Measurements from ENCODE around the gene RAD23B. TPM values are rescaled to one million over a fixed set of nuclear protein-coding genes. Genes with fewer than 3 reads are reported as not detected.

The RAD23B gene
- total RNA-seq, 1 donor from 2014 or later: 205 TPM

- DNase-seq (ENCODE audit: low read depth) (no peak), FAIRE-seq (no peak)
- no peaks in the 10 kb centered on the region for H3K27me3 ChIP-seq (ENCODE audit: insufficient read depth, low read length)
- no peaks in the 10 kb centered on the region for H3K79me2 ChIP-seq (ENCODE audit: insufficient read depth, low read length)
- peak overlapping the region; percentile 24 for H3K9ac ChIP-seq (ENCODE audit: low read length)
- no peaks in the 10 kb centered on the region for H4K20me1 ChIP-seq (ENCODE audit: insufficient read depth, low read length)
- no peak overlapping the region for H3K4me3 Mint-ChIP-seq (ENCODE audit: unreplicated experiment)
- H3K4me3 ChIP-seq (ENCODE audit: insufficient read depth, low read depth, low read length): no peak overlapping the region
- H3K27me3 Mint-ChIP-seq (ENCODE audit: low read depth, unreplicated experiment): no peaks in the 10 kb centered on the region
- H3K9me3 Mint-ChIP-seq (ENCODE audit: unreplicated experiment): no peaks in the 10 kb centered on the region
- peak overlapping the region; percentile 87 for H3K27ac Mint-ChIP-seq (ENCODE audit: unreplicated experiment)
- TF ChIP-seq EZH2 (IDR thresholded peaks at IDR 0.05; ENCODE audit: insufficient read depth, low read length) (no peak), CTCF (IDR thresholded peaks at IDR 0.05; ENCODE audit: insufficient read depth, low read depth, low read length) (no peak)
- peaks cover 14% of the 10 kb centered on the region for H3K4me1 ChIP-seq (ENCODE audit: insufficient read depth, low read length)
- no peaks in the 10 kb centered on the region for H3K36me3 Mint-ChIP-seq (ENCODE audit: low read depth, unreplicated experiment)
- H3K36me3 ChIP-seq (ENCODE audit: insufficient read depth, low read length): no peaks in the 10 kb centered on the region
- H3K4me1 Mint-ChIP-seq (ENCODE audit: low read depth, unreplicated experiment): peaks cover 40% of the 10 kb centered on the region
- H3K27ac ChIP-seq (ENCODE audit: low read depth, low read length): peak overlapping the region; percentile 45
- peak overlapping the region; percentile 42 for H3K4me2 ChIP-seq (ENCODE audit: low read length)
- no peaks in the 10 kb centered on the region for H3K9me3 ChIP-seq (ENCODE audit: insufficient read depth, low read depth, low read length)
- H2AFZ ChIP-seq (ENCODE audit: low read depth, low read length): no peak overlapping the region
Measured at GRCh38 chr9:107275530-107275929, 7.5 kb upstream of the RAD23B start.

GRCh38 chr9:107276966-107277710 lies 5.9 kb upstream of the RAD23B start:
- Histone ChIP-seq H3K4me2 (ENCODE audit: low read length) (no peak overlapping the region), H3K9ac (ENCODE audit: low read length) (no peak overlapping the region), H3K36me3 (ENCODE audit: insufficient read depth, low read length) (no peaks in the 10 kb centered on the region), H3K27ac (ENCODE audit: low read depth, low read length) (no peak overlapping the region), H3K4me1 (ENCODE audit: insufficient read depth, low read length) (peaks cover 15% of the 10 kb centered on the region), H3K79me2 (ENCODE audit: insufficient read depth, low read length) (no peaks in the 10 kb centered on the region), H3K27me3 (ENCODE audit: insufficient read depth, low read length) (no peaks in the 10 kb centered on the region), H3K4me3 (ENCODE audit: insufficient read depth, low read depth, low read length) (no peak overlapping the region), H2AFZ (ENCODE audit: low read depth, low read length) (no peak overlapping the region), H4K20me1 (ENCODE audit: insufficient read depth, low read length) (no peaks in the 10 kb centered on the region), H3K9me3 (ENCODE audit: insufficient read depth, low read depth, low read length) (no peaks in the 10 kb centered on the region)
- peak; percentile 9 for FAIRE-seq
- peaks cover 41% of the 10 kb centered on the region for H3K4me1 Mint-ChIP-seq (ENCODE audit: low read depth, unreplicated experiment)
- DNase-seq (ENCODE audit: low read depth): peak; percentile 69
- no peak overlapping the region for H3K27ac Mint-ChIP-seq (ENCODE audit: unreplicated experiment)
- H3K4me3 Mint-ChIP-seq (ENCODE audit: unreplicated experiment): no peak overlapping the region
- H3K27me3 Mint-ChIP-seq (ENCODE audit: low read depth, unreplicated experiment): no peaks in the 10 kb centered on the region
- no peaks in the 10 kb centered on the region for H3K9me3 Mint-ChIP-seq (ENCODE audit: unreplicated experiment)
- no peak for TF ChIP-seq CTCF (IDR thresholded peaks at IDR 0.05; ENCODE audit: insufficient read depth, low read depth, low read length)
- TF ChIP-seq EZH2 (IDR thresholded peaks at IDR 0.05; ENCODE audit: insufficient read depth, low read length): no peak
- H3K36me3 Mint-ChIP-seq (ENCODE audit: low read depth, unreplicated experiment): no peaks in the 10 kb centered on the region

GRCh38 chr9:107277801-107278200 lies 5.3 kb upstream of the RAD23B start:
- TF ChIP-seq EZH2 (IDR thresholded peaks at IDR 0.05; ENCODE audit: insufficient read depth, low read length) (no peak), CTCF (IDR thresholded peaks at IDR 0.05; ENCODE audit: insufficient read depth, low read depth, low read length) (no peak)
- Histone ChIP-seq H4K20me1 (ENCODE audit: insufficient read depth, low read length) (no peaks in the 10 kb centered on the region), H3K27me3 (ENCODE audit: insufficient read depth, low read length) (no peaks in the 10 kb centered on the region), H2AFZ (ENCODE audit: low read depth, low read length) (no peak overlapping the region), H3K27ac (ENCODE audit: low read depth, low read length) (no peak overlapping the region), H3K79me2 (ENCODE audit: insufficient read depth, low read length) (no peaks in the 10 kb centered on the region), H3K4me2 (ENCODE audit: low read length) (no peak overlapping the region), H3K9me3 (ENCODE audit: insufficient read depth, low read depth, low read length) (no peaks in the 10 kb centered on the region), H3K4me3 (ENCODE audit: insufficient read depth, low read depth, low read length) (no peak overlapping the region), H3K36me3 (ENCODE audit: insufficient read depth, low read length) (no peaks in the 10 kb centered on the region), H3K4me1 (ENCODE audit: insufficient read depth, low read length) (peaks cover 20% of the 10 kb centered on the region), H3K9ac (ENCODE audit: low read length) (no peak overlapping the region)
- Mint-ChIP-seq H3K27ac (ENCODE audit: unreplicated experiment) (no peak overlapping the region), H3K4me3 (ENCODE audit: unreplicated experiment) (no peak overlapping the region), H3K4me1 (ENCODE audit: low read depth, unreplicated experiment) (peaks cover 45% of the 10 kb centered on the region), H3K9me3 (ENCODE audit: unreplicated experiment) (no peaks in the 10 kb centered on the region), H3K27me3 (ENCODE audit: low read depth, unreplicated experiment) (no peaks in the 10 kb centered on the region), H3K36me3 (ENCODE audit: low read depth, unreplicated experiment) (no peaks in the 10 kb centered on the region)
- DNase-seq (ENCODE audit: low read depth) (no peak), FAIRE-seq (no peak)
